Spleen (tissue), 11 donors: Measurements from ENCODE around the gene C2orf15. TPM values are rescaled to one million over a fixed set of nuclear protein-coding genes. Genes with fewer than 3 reads are reported as not detected.
"Not testable (repeated sequence)": the region's sequence is repeated elsewhere in the genome, so short reads cannot be mapped to it uniquely, and the experiment has no call there.

Source experiments
- DNase-seq: peaks from one replicate; pipeline ENCODE4 v3.0.0-alpha.2; 2020
- H3K27ac ChIP-seq, 8 donors: fragments of 200-600 bp; sonication (generic) in 7 of 8; 1 replicate in 4 of 8; 2 replicates in 4 of 8; pipeline versions ENCODE4 v1.5.0 to v1.8.0; 2016 to 2021; ENCODE audit warnings: inconsistent platforms in 4 of 8, mild to moderate bottlenecking in 4 of 8, moderate library complexity in 1 of 8
- H3K27me3 ChIP-seq, 7 donors: fragments of 200-600 bp; sonication (generic) in 6 of 7; replicated peaks in 1 of 7; 1 replicate in 4 of 7; 2 replicates in 3 of 7; pipeline versions ENCODE4 v1.5.0 to v1.8.0; 2016 to 2021; ENCODE audit warnings: inconsistent platforms in 3 of 7, mild to moderate bottlenecking in 1 of 7
- H3K36me3 ChIP-seq, 6 donors: fragments of 200-600 bp; sonication (generic) in 5 of 6; 1 replicate in 4 of 6; 2 replicates in 2 of 6; pipeline versions ENCODE4 v1.5.0 to v1.8.0; 2016 to 2021; ENCODE audit warnings: inconsistent platforms in 2 of 6
- H3K4me1 ChIP-seq, 6 donors: fragments of 200-600 bp; sonication (generic) in 5 of 6; 1 replicate in 3 of 6; 2 replicates in 3 of 6; pipeline versions ENCODE4 v1.5.0 to v1.8.0; 2016 to 2021; ENCODE audit warnings: inconsistent platforms in 3 of 6
- H3K4me3 ChIP-seq, 8 donors: fragments of 200-600 bp; sonication (generic) in 7 of 8; 1 replicate in 4 of 8; 2 replicates in 4 of 8; pipeline versions ENCODE4 v1.5.0 to v1.8.0; 2016 to 2021; ENCODE audit warnings: inconsistent platforms in 4 of 8, mild to moderate bottlenecking in 4 of 8, moderate library complexity in 2 of 8
- H3K9me3 ChIP-seq, 8 donors: fragments of 200-600 bp; sonication (generic) in 7 of 8; 1 replicate in 4 of 8; 2 replicates in 4 of 8; pipeline versions ENCODE4 v1.5.0 to v1.8.0; 2016 to 2021; ENCODE audit warnings: inconsistent platforms in 4 of 8
- POLR2A ChIP-seq, 3 donors: fragments of 450-650 bp; IDR thresholded peaks; one replicate each; pipeline ENCODE4 v1.5.1; 2017; ENCODE audit warnings: antibody characterized with exemption in 3 of 3, mild to moderate bottlenecking in 1 of 3
- POLR2AphosphoS5 ChIP-seq, 3 donors: sonication (generic); formaldehyde crosslinking; IDR thresholded peaks; one replicate each; pipeline ENCODE4 v1.5.1; 2017; ENCODE audit warnings: antibody characterized with exemption in 3 of 3
- WGBS, 5 donors: extraction: QIAGEN DNeasy Blood & Tissue Kit in 3 of 5; methylation state at CpG; one replicate each; pipeline versions ENCODE4 v1.1.5 to v1.1.7; 2013 to 2018; 5-methylcytosine and 5-hydroxymethylcytosine counted together
- intact Hi-C: fragments of 100-400 bp; cut with DNase I; formaldehyde crosslinking; loops from one replicate; pipeline ENCODE4 v1.15.0; 2023; ENCODE audit warnings: low total_unique reads
- polyA plus RNA-seq, 3 donors: library from polyadenylated mRNA; stranded (reverse); fragments of 200-250 nt; gene quantifications; one replicate each; pipeline ENCODE4 v1.2.1, GENCODE V29; 2013
- total RNA-seq, 7 donors: library from RNA; depleted of rRNA in 3 of 7; stranded (reverse); fragments of >200 nt in 3 of 7; fragmentation: NEBNext Ultra II Directional in 4 of 7; extraction: Animal tissue kit (Norgen Biotek cat#: 25700) in 4 of 7; gene quantifications; one replicate each; pipeline versions ENCODE4 v1.1.0 to v1.2.1, GENCODE V29; 2016 to 2021
- TF ChIP-seq, protein P1 (sequence below), 11 experiments: fragments of 200-600 bp in 7 of 11; fragments of 450-650 bp in 4 of 11; sonication (generic) in 4 of 11; IDR thresholded peaks in 8 of 11; conservative IDR thresholded peaks in 3 of 11; 1 replicate in 7 of 11; 2 replicates in 4 of 11; pipeline versions ENCODE4 v1.4.0 to v1.8.0; 2016 to 2021; ENCODE audit warnings: antibody characterized with exemption in 11 of 11, inconsistent platforms in 4 of 11, mild to moderate bottlenecking in 1 of 11
- donor health status: healthy with polysubstance abuse.
- donor health status: DM: no; HTN: no; CAD: no; lungs with moderate emphysema.
- donor health status: DM: no; HTN: no; CAD: no.
- donor health status: Bipolar disorder and iron deficiency.
- donor health status: healthy.
- donor health status: DM: no; HTN: no; CAD: no.
- donor health status: DM: yes; HTN: yes; CAD: no.

Gene C2orf15
- total and polyA plus RNA-seq, 10 donors, result 0.52 to 2.4 (median 1.4) TPM

DNA sequence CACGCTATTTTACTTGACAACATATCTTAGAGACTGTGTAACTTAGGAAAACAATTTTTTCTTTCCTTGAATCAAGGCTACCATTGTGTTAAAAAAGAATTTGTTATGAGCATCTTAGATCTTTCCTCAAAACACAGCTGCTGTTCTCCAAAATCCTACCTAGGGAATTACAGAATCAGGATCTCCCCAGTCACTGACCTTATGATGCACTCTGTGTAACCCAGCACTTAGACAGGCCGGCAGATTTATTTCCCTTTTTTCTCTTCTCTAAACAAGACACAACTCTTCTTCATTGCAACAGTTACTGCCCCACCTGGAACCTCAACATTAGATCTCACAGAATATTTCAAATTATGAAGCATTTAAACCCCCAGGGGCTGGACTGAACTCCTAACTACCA, 13.5 kb upstream of the C2orf15 start:
- WGBS, 5 donors, result 68 to 72% (median 70%) methylated on average over 2 of the region's 2 CpGs
- no peak for DNase-seq
- H3K9me3 ChIP-seq, result peaks cover 0 to 100% (median 80%) of the 10 kb centered on the region in 8 donors
- TF ChIP-seq, protein P1, sequence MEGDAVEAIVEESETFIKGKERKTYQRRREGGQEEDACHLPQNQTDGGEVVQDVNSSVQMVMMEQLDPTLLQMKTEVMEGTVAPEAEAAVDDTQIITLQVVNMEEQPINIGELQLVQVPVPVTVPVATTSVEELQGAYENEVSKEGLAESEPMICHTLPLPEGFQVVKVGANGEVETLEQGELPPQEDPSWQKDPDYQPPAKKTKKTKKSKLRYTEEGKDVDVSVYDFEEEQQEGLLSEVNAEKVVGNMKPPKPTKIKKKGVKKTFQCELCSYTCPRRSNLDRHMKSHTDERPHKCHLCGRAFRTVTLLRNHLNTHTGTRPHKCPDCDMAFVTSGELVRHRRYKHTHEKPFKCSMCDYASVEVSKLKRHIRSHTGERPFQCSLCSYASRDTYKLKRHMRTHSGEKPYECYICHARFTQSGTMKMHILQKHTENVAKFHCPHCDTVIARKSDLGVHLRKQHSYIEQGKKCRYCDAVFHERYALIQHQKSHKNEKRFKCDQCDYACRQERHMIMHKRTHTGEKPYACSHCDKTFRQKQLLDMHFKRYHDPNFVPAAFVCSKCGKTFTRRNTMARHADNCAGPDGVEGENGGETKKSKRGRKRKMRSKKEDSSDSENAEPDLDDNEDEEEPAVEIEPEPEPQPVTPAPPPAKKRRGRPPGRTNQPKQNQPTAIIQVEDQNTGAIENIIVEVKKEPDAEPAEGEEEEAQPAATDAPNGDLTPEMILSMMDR (IDR thresholded peaks at IDR 0.05 in 8 of 11, conservative IDR thresholded peaks at IDR 0.05 in 3 of 11), result no peak
- TF ChIP-seq POLR2AphosphoS5 (IDR thresholded peaks at IDR 0.05) (no peak), POLR2A (IDR thresholded peaks at IDR 0.05) (no peak)
- H3K36me3 ChIP-seq, result peaks cover 0 to 29% (median 13%) of the 10 kb centered on the region in 6 donors
- intact Hi-C loops, result no loop called here
- no peak overlapping the region for H3K4me3 ChIP-seq
- H3K27ac ChIP-seq, result no peak overlapping the region
- H3K4me1 ChIP-seq, result no peaks in the 10 kb centered on the region
- no peaks in the 10 kb centered on the region for H3K27me3 ChIP-seq

DNA sequence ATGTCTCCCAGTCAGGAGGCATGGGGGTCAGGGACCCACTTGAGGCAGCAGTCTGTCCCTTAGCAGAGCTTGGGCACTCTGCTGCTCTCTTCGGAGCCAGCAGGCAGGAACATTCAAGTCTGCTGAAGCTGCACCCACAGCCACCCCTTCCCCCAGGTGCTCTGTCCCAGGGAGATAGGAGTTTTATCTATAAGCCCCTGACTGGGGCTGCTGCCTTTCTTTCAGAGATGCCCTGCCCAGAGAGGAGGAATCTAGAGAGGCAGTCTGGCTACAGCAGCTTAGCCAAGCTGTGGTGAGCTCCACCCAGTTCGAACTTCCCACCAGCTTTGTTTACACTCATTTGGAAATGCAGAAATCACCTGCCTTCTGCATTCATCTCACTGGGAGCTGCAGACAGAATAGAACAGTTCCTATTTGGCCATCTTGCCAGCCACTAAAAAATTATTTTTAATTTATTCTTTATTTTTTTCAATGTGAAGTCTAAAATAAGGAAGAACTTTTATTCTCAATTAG, 6.4 kb upstream of the C2orf15 start:
- H3K27me3 ChIP-seq, intact Hi-C loops, H3K4me3 ChIP-seq, DNase-seq, H3K27ac ChIP-seq, H3K36me3 ChIP-seq, H3K4me1 ChIP-seq: not testable (repeated sequence)
- WGBS, 5 donors, result 79 to 94% (median 87%) methylated on average over 2 of the region's 2 CpGs
- peaks cover 0 to 49% (median 37%) of the 10 kb centered on the region in 8 donors for H3K9me3 ChIP-seq

DNA sequence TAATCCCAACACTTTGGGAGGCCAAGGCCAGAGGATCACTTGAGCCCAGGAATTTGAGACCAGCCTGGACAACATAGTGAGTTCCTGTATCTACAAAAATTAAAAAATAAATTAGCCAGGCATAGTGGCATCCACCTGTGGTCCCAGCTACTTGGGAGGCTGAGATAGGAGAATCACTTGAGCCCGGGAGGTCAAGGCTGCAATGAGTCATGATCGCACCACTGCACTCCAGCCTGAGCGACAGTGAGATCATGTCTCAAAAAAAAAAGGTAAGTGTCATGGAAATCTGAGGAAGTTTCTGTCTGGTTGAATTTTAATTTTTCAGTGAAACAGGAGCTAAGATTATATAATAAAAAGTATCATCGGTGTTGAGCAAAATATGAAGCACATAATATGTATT, 2.5 kb upstream of the C2orf15 start:
- Histone ChIP-seq H3K4me3 (no peak overlapping the region), H3K27me3 (no peaks in the 10 kb centered on the region), H3K27ac (no peak overlapping the region), H3K36me3 (peaks cover 0 to 4% (median 0%) of the 10 kb centered on the region in 6 donors), H3K4me1 (peaks cover 0 to 32% (median 19%) of the 10 kb centered on the region in 6 donors), H3K9me3 (peaks cover 0 to 10% (median 0%) of the 10 kb centered on the region in 8 donors)
- 92 to 98% (median 96%) methylated on average over 4 of the region's 4 CpGs for WGBS, 5 donors
- intact Hi-C loops, result no loop called here
- TF ChIP-seq, protein P1 (IDR thresholded peaks at IDR 0.05 in 8 of 11, conservative IDR thresholded peaks at IDR 0.05 in 3 of 11), result no peak
- TF ChIP-seq POLR2AphosphoS5 (IDR thresholded peaks at IDR 0.05), result no peak
- no peak for TF ChIP-seq POLR2A (IDR thresholded peaks at IDR 0.05)
- no peak for DNase-seq

DNA sequence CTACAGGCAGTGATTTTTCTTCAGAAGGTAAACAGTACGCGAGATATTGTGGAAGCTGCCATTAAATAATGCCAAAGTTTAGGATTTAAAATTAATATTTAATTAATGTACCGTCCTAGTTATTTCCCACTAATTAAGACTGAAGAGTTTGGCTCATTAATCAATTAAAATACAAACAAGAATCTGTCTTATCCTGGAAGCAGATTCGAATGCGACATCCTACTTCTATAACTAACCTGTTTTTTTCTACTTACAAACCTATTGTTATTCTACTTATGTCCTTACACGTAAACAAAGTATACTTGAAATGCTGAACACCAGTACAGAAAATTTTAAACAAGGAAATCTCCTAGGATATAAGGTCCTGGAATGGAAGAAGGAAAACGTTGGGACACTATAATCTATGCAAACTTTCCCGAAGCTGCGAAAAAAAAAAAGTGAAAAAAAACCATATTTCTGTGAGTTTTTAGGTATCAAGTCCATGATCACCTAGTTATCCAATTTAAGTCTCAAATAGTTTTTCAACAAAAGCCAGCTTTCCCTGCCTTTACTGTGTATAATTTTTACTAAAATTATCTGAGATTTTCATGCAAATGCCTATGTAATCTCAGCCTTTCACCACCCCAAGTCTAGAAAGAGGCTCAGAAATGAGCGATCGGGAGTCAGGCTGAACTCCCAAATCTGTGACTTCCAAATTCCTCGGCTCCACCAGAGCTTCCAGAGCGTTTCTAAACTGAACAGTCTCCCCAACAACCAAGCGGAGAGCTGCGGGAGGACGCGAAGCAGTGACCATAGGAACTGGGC, 1.2 kb upstream of the C2orf15 start:
- TF ChIP-seq POLR2AphosphoS5 (IDR thresholded peaks at IDR 0.05) (no peak), POLR2A (IDR thresholded peaks at IDR 0.05) (no peak)
- TF ChIP-seq, protein P1 (IDR thresholded peaks at IDR 0.05 in 8 of 11, conservative IDR thresholded peaks at IDR 0.05 in 3 of 11), result no peak
- no peaks in the 10 kb centered on the region for H3K36me3 ChIP-seq
- peak overlapping the region; percentile 79 to 97 (median 90) for H3K27ac ChIP-seq
- no peaks in the 10 kb centered on the region for H3K27me3 ChIP-seq
- peaks cover 0 to 36% (median 19%) of the 10 kb centered on the region in 6 donors for H3K4me1 ChIP-seq
- H3K9me3 ChIP-seq, result no peaks in the 10 kb centered on the region
- DNase-seq, result no peak
- intact Hi-C loops, result no loop called here
- 30 to 35% (median 32%) methylated on average over 17 of the region's 17 CpGs for WGBS, 5 donors
- peak overlapping the region; percentile 66 to 96 (median 81) for H3K4me3 ChIP-seq
